DOHH2 (cell line): ENCODE results near the gene EPHA2.

Source experiments
- H3F3A ChIP-seq: fragments of 200-600 bp; sonication (generic), shearing (Covaris generic); 2 replicates; pipeline ENCODE4 v1.6.0; 2016; ENCODE audit warnings: antibody characterized with exemption, mild to moderate bottlenecking; ENCODE audit not compliant: control insufficient read depth, insufficient read depth
- H3K27ac ChIP-seq: fragments of 200-600 bp; sonication (generic); 2 replicates; pipeline ENCODE4 v1.5.1; 2014; ENCODE audit warnings: low read depth, mild to moderate bottlenecking, low read length, moderate library complexity
- H3K27me3 ChIP-seq: fragments of 200-600 bp; sonication (generic); 2 replicates; pipeline ENCODE4 v1.6.1; 2014; ENCODE audit warnings: mild to moderate bottlenecking, low read length, mixed read lengths; ENCODE audit not compliant: control insufficient read depth
- H3K36me3 ChIP-seq: fragments of 200-600 bp; sonication (generic); 2 replicates; pipeline ENCODE4 v1.6.1; 2014; ENCODE audit warnings: mild to moderate bottlenecking, low read length, moderate library complexity, mixed read lengths; ENCODE audit not compliant: control insufficient read depth
- H3K4me1 ChIP-seq: fragments of 200-600 bp; sonication (generic); 2 replicates; pipeline ENCODE4 v1.6.1; 2014; ENCODE audit warnings: mild to moderate bottlenecking, low read length, mixed read lengths; ENCODE audit not compliant: control insufficient read depth
- H3K4me2 ChIP-seq: fragments of 200-600 bp; sonication (generic); 2 replicates; pipeline ENCODE4 v1.6.0; 2014; ENCODE audit warnings: mild to moderate bottlenecking, low read length, moderate library complexity
- H3K4me3 ChIP-seq: fragments of 200-600 bp; sonication (generic); 2 replicates; pipeline ENCODE4 v1.5.1; 2014; ENCODE audit warnings: mild to moderate bottlenecking, low read length, mixed read lengths
- H3K79me2 ChIP-seq: fragments of 200-600 bp; sonication (generic); 2 replicates; pipeline ENCODE4 v1.6.1; 2014; ENCODE audit warnings: mild to moderate bottlenecking, low read length, mixed read lengths; ENCODE audit not compliant: control insufficient read depth
- H3K9me2 ChIP-seq: fragments of 200-600 bp; sonication (generic); replicated peaks from 2 replicates; pipeline ENCODE4 v1.6.1; 2014; ENCODE audit warnings: mild to moderate bottlenecking, low read length, mixed read lengths; ENCODE audit not compliant: control insufficient read depth
- H3K9me3 ChIP-seq: fragments of 200-600 bp; sonication (generic); 2 replicates; pipeline ENCODE4 v1.6.1; 2014; ENCODE audit warnings: antibody characterized with exemption, low read length, mixed read lengths; ENCODE audit not compliant: control insufficient read depth, insufficient read depth
- H4K20me1 ChIP-seq: fragments of 200-600 bp; sonication (generic); 2 replicates; pipeline ENCODE4 v1.6.0; 2014; ENCODE audit warnings: low read depth, mild to moderate bottlenecking, antibody characterized with exemption, low read length, moderate library complexity; ENCODE audit not compliant: control insufficient read depth, insufficient read depth
- CTCF ChIP-seq: fragments of 200-600 bp; sonication (generic); IDR thresholded peaks from one replicate; pipeline ENCODE4 v1.5.1; 2014; ENCODE audit warnings: antibody characterized with exemption, mild to moderate bottlenecking, low read depth, low read length; ENCODE audit not compliant: poor library complexity, severe bottlenecking
- EZH2phosphoT487 ChIP-seq: fragments of 200-600 bp; sonication (generic); IDR thresholded peaks from 2 replicates; pipeline ENCODE4 v1.6.1; 2017; ENCODE audit warnings: borderline replicate concordance, mild to moderate bottlenecking, antibody characterized with exemption, low read length, moderate library complexity, mixed read lengths

EPHA2 gene

GRCh38 chr1:16077406-16078245 lies 78.2 kb downstream of the EPHA2 start:
- no peak for TF ChIP-seq EZH2phosphoT487
- no peaks in the 10 kb centered on the region for H3K9me3 ChIP-seq
- H3K4me1 ChIP-seq, result peaks cover 14% of the 10 kb centered on the region

GRCh38 chr1:16076865-16077238 lies 79.0 kb downstream of the EPHA2 start:
- H4K20me1 ChIP-seq, result no peaks in the 10 kb centered on the region; the same call in 1 of the 2 replicates
- H3F3A ChIP-seq, result 0 out of 2 replicates have a peak, but pooled peaks cover 3% of the 10 kb centered on the region
- H3K4me1 ChIP-seq, result peaks cover 14% of the 10 kb centered on the region
- peaks cover 30% of the 10 kb centered on the region for H3K27me3 ChIP-seq
- no peak overlapping the region for H3K27ac ChIP-seq
- H3K79me2 ChIP-seq, result no peaks in the 10 kb centered on the region
- H3K9me3 ChIP-seq, result no peaks in the 10 kb centered on the region
- H3K4me3 ChIP-seq, result no peak overlapping the region
- TF ChIP-seq EZH2phosphoT487 (no peak), CTCF (no peak)
- no peak overlapping the region for H3K4me2 ChIP-seq
- H3K9me2 ChIP-seq, result no peaks in the 10 kb centered on the region
- H3K36me3 ChIP-seq, result no peaks in the 10 kb centered on the region

More at GRCh38 chr1:16077406-16078245, 78.2 kb downstream of the EPHA2 start:
- Histone ChIP-seq H3F3A (0 out of 2 replicates have a peak, but pooled peaks cover 3% of the 10 kb centered on the region), H3K4me3 (no peak overlapping the region), H3K4me2 (no peak overlapping the region), H3K27ac (no peak overlapping the region), H4K20me1 (no peaks in the 10 kb centered on the region; the same call in 1 of the 2 replicates), H3K9me2 (no peaks in the 10 kb centered on the region), H3K79me2 (no peaks in the 10 kb centered on the region), H3K27me3 (peaks cover 23% of the 10 kb centered on the region), H3K36me3 (no peaks in the 10 kb centered on the region)

- H3F3A ChIP-seq, result 0 out of 2 replicates have a peak, but pooled peaks cover 3% of the 10 kb centered on the region
- H3K79me2 ChIP-seq, result no peaks in the 10 kb centered on the region
- H3K4me3 ChIP-seq, result no peak overlapping the region
- H3K9me3 ChIP-seq, result no peaks in the 10 kb centered on the region
- no peak overlapping the region for H3K4me2 ChIP-seq
- H3K9me2 ChIP-seq, result no peaks in the 10 kb centered on the region
- no peaks in the 10 kb centered on the region; the same call in 1 of the 2 replicates for H4K20me1 ChIP-seq
- H3K36me3 ChIP-seq, result no peaks in the 10 kb centered on the region
- H3K27ac ChIP-seq, result no peak overlapping the region
- peaks cover 34% of the 10 kb centered on the region for H3K27me3 ChIP-seq
- H3K4me1 ChIP-seq, result peaks cover 14% of the 10 kb centered on the region
- TF ChIP-seq CTCF, result no peak
- no peak for TF ChIP-seq EZH2phosphoT487
Observed at GRCh38 chr1:16076031-16076864, 79.6 kb downstream of the EPHA2 start.
